ENCODE data around the gene KCNC1.

GRCh38 chr11:17751558-17751957, 17.0 kb downstream of the KCNC1 start:
- TF ChIP-seq ZFX (IDR thresholded peaks at IDR 0.05; ENCODE audit: borderline replicate concordance), result no peak
- no peak for TF ChIP-seq CTCF (IDR thresholded peaks at IDR 0.05)
